Activated CD4-positive, alpha-beta T cell treated with anti-CD3 and anti-CD28 coated beads for 36 hours (primary cell): ENCODE data around the gene WDR5. TPM values are rescaled to one million over a fixed set of nuclear protein-coding genes. Genes with fewer than 3 reads are reported as not detected.
"Not testable (repeated sequence)": the region's sequence is repeated elsewhere in the genome, so short reads cannot be mapped to it uniquely, and the experiment has no call there.

Experiments used
- ATAC-seq: fragments of 200-7000 bp; cut with Tn5 transposase; one replicate; pipeline ENCODE4 v1.10.0; 2021; ENCODE audit warnings: mild to moderate bottlenecking, moderate library complexity
- CTCF ChIA-PET: fragments of 350-600 bp; sonication (Branson Sonifier 250); formaldehyde crosslinking; loops from one replicate; lab custom pipeline; 2021; ENCODE audit warnings: antibody characterized with exemption; lab: Charles Lee
- POLR2A ChIA-PET: fragments of 350-600 bp; sonication (Branson Sonifier 250); formaldehyde crosslinking; loops from one replicate; lab custom pipeline; 2021; ENCODE audit warnings: antibody characterized with exemption, inconsistent platforms; lab: Charles Lee
- DNase-seq: peaks from one replicate; pipeline ENCODE4 v3.0.0-alpha.2; 2020
- H3K27ac Mint-ChIP-seq: one replicate; pipeline ENCODE4 v1.8.0; 2021; ENCODE audit warnings: mixed read lengths
- H3K27me3 Mint-ChIP-seq: one replicate; pipeline ENCODE4 v1.8.0; 2021; ENCODE audit warnings: mixed read lengths
- H3K36me3 Mint-ChIP-seq: one replicate; pipeline ENCODE4 v1.8.0; 2021; ENCODE audit warnings: low read depth, mixed read lengths
- H3K4me1 Mint-ChIP-seq: one replicate; pipeline ENCODE4 v1.8.0; 2021; ENCODE audit warnings: mixed read lengths
- H3K4me3 Mint-ChIP-seq: one replicate; pipeline ENCODE4 v1.8.0; 2021; ENCODE audit warnings: mild to moderate bottlenecking, moderate library complexity, mixed read lengths
- H3K9me3 Mint-ChIP-seq: one replicate; pipeline ENCODE4 v1.8.0; 2021; ENCODE audit warnings: low read depth, mixed read lengths
- intact Hi-C, 2 experiments: fragments of 100-400 bp; cut with DNase I in 1 of 2; cut with micrococcal nuclease in 1 of 2; formaldehyde crosslinking; loops; one replicate each; pipeline versions ENCODE4 v1.14.2 to v1.15.1; 2022 to 2024; cut with DNase I, micrococcal nuclease
- total RNA-seq, 2 experiments: library from RNA; stranded (reverse); gene quantifications; one replicate each; pipeline ENCODE4 v1.2.3, GENCODE V29; 2021

WDR5 gene
- total RNA-seq, 2 experiments from 2014 or later: 51.4 to 59.2 TPM

- intact Hi-C loops, H3K4me3 Mint-ChIP-seq, ATAC-seq, CTCF ChIA-PET, H3K36me3 Mint-ChIP-seq, H3K27ac Mint-ChIP-seq, H3K9me3 Mint-ChIP-seq, POLR2A ChIA-PET, H3K4me1 Mint-ChIP-seq, DNase-seq, H3K27me3 Mint-ChIP-seq: not testable (repeated sequence)
Observed at GRCh38 chr9:134118972-134119371, 16.9 kb upstream of the WDR5 start.

GRCh38 chr9:134123764-134124128 lies 12.1 kb upstream of the WDR5 start:
- no peaks in the 10 kb centered on the region for H3K36me3 Mint-ChIP-seq
- DNase-seq (no peak), ATAC-seq (no peak)
- no peak overlapping the region for H3K4me3 Mint-ChIP-seq
- H3K4me1 Mint-ChIP-seq: peaks cover 3% of the 10 kb centered on the region
- intact Hi-C loops: no loop called here
- H3K9me3 Mint-ChIP-seq: no peaks in the 10 kb centered on the region
- ChIA-PET CTCF (no interaction called here), POLR2A (interaction anchor here (0.6 kb wide), 1 partner anchor 33 kb away, joined by 3 read pairs; no protein-coding TSS in a partner anchor)
- H3K27me3 Mint-ChIP-seq: no peaks in the 10 kb centered on the region
- H3K27ac Mint-ChIP-seq: no peak overlapping the region

GRCh38 chr9:134125413-134126095 lies 10.3 kb upstream of the WDR5 start:
- intact Hi-C loops: no loop called here
- ChIA-PET POLR2A (no interaction called here), CTCF (no interaction called here)
- Mint-ChIP-seq H3K4me1 (peaks cover 3% of the 10 kb centered on the region), H3K9me3 (no peaks in the 10 kb centered on the region), H3K27me3 (no peaks in the 10 kb centered on the region), H3K4me3 (no peak overlapping the region), H3K36me3 (no peaks in the 10 kb centered on the region), H3K27ac (no peak overlapping the region)
- ATAC-seq: no peak
- DNase-seq: no peak

GRCh38 chr9:134126373-134126772 lies 9.5 kb upstream of the WDR5 start:
- ChIA-PET POLR2A (no interaction called here), CTCF (no interaction called here)
- Mint-ChIP-seq H3K27ac (no peak overlapping the region), H3K36me3 (no peaks in the 10 kb centered on the region), H3K4me3 (no peak overlapping the region), H3K9me3 (no peaks in the 10 kb centered on the region), H3K4me1 (peaks cover 3% of the 10 kb centered on the region), H3K27me3 (no peaks in the 10 kb centered on the region)
- DNase-seq (no peak), ATAC-seq (no peak)
- intact Hi-C loops: no loop called here

- ChIA-PET POLR2A (no interaction called here), CTCF (no interaction called here)
- Mint-ChIP-seq H3K4me1 (peaks cover 3% of the 10 kb centered on the region), H3K36me3 (no peaks in the 10 kb centered on the region), H3K27me3 (no peaks in the 10 kb centered on the region), H3K27ac (no peak overlapping the region), H3K9me3 (no peaks in the 10 kb centered on the region), H3K4me3 (no peak overlapping the region)
- DNase-seq (no peak), ATAC-seq (no peak)
- intact Hi-C loops: no loop called here
Observed at GRCh38 chr9:134127065-134127580, 8.8 kb upstream of the WDR5 start.

- CTCF ChIA-PET: no interaction called here
Observed at GRCh38 chr9:134127616-134128015, 8.3 kb upstream of the WDR5 start.

GRCh38 chr9:134128727-134129679 lies 6.9 kb upstream of the WDR5 start:
- no peak for ATAC-seq
- H3K27me3 Mint-ChIP-seq: no peaks in the 10 kb centered on the region
- intact Hi-C loops: no loop called here
- no peak overlapping the region for H3K4me3 Mint-ChIP-seq
- ChIA-PET CTCF (interaction anchor here (1.1 kb wide), 1 partner anchor 15 kb away, joined by 4 read pairs; no protein-coding TSS in a partner anchor), POLR2A (no interaction called here)
- no peaks in the 10 kb centered on the region for H3K36me3 Mint-ChIP-seq
- no peaks in the 10 kb centered on the region for H3K9me3 Mint-ChIP-seq
- no peaks in the 10 kb centered on the region for H3K4me1 Mint-ChIP-seq
- DNase-seq: no peak
- no peak overlapping the region for H3K27ac Mint-ChIP-seq

More at GRCh38 chr9:134127616-134128015, 8.3 kb upstream of the WDR5 start:
- Mint-ChIP-seq H3K27me3 (no peaks in the 10 kb centered on the region), H3K4me3 (no peak overlapping the region), H3K9me3 (no peaks in the 10 kb centered on the region), H3K36me3 (no peaks in the 10 kb centered on the region), H3K4me1 (peaks cover 3% of the 10 kb centered on the region), H3K27ac (no peak overlapping the region)
- intact Hi-C loops: no loop called here
- no peak for ATAC-seq
- POLR2A ChIA-PET: no interaction called here
- no peak for DNase-seq

- H3K27me3 Mint-ChIP-seq: no peaks in the 10 kb centered on the region
- ChIA-PET POLR2A (interaction anchor here (0.6 kb wide), 1 partner anchor 20 kb away, joined by 3 read pairs; no protein-coding TSS in a partner anchor), CTCF (interaction anchor here (0.7 kb wide), 1 partner anchor 424 kb away, joined by 3 read pairs; no protein-coding TSS in a partner anchor)
- intact Hi-C loops: no loop called here
- no peaks in the 10 kb centered on the region for H3K36me3 Mint-ChIP-seq
- ATAC-seq (no peak), DNase-seq (no peak)
- H3K9me3 Mint-ChIP-seq: no peaks in the 10 kb centered on the region
- H3K4me3 Mint-ChIP-seq: no peak overlapping the region
- H3K27ac Mint-ChIP-seq: no peak overlapping the region
- peaks cover 9% of the 10 kb centered on the region for H3K4me1 Mint-ChIP-seq
Observed at GRCh38 chr9:134130503-134131375, 5.1 kb upstream of the WDR5 start.

GRCh38 chr9:134131471-134132207 lies 4.2 kb upstream of the WDR5 start:
- ChIA-PET POLR2A (no interaction called here), CTCF (no interaction called here)
- Mint-ChIP-seq H3K36me3 (peaks cover 3% of the 10 kb centered on the region), H3K27me3 (no peaks in the 10 kb centered on the region), H3K27ac (no peak overlapping the region), H3K4me3 (no peak overlapping the region), H3K4me1 (peaks cover 9% of the 10 kb centered on the region), H3K9me3 (no peaks in the 10 kb centered on the region)
- ATAC-seq (no peak), DNase-seq (no peak)
- intact Hi-C loops: no loop called here

- intact Hi-C loops: no loop called here
- Mint-ChIP-seq H3K36me3 (peaks cover 10% of the 10 kb centered on the region), H3K4me1 (peaks cover 12% of the 10 kb centered on the region), H3K27me3 (no peaks in the 10 kb centered on the region), H3K4me3 (no peak overlapping the region), H3K27ac (no peak overlapping the region), H3K9me3 (no peaks in the 10 kb centered on the region)
- DNase-seq: no peak
- ChIA-PET POLR2A (no interaction called here), CTCF (no interaction called here)
- ATAC-seq: no peak
Observed at GRCh38 chr9:134132208-134132870, 3.5 kb upstream of the WDR5 start.
